Activated naive CD4-positive, alpha-beta T cell treated with anti-CD3 and anti-CD28 coated beads for 36 hours (primary cell): ENCODE measurements around the gene MCRIP1. TPM values are rescaled to one million over a fixed set of nuclear protein-coding genes. Genes with fewer than 3 reads are reported as not detected.

Experiments
- CTCF ChIA-PET: fragments of 350-600 bp; sonication (Branson Sonifier 250); formaldehyde crosslinking; loops from one replicate; lab custom pipeline; 2021; ENCODE audit warnings: antibody characterized with exemption; lab: Charles Lee
- DNase-seq: peaks from one replicate; pipeline ENCODE4 v3.0.0-alpha.2; 2020
- H3K27ac Mint-ChIP-seq: one replicate; pipeline ENCODE4 v1.8.0; 2021; ENCODE audit warnings: mild to moderate bottlenecking, mixed read lengths
- H3K27me3 Mint-ChIP-seq: one replicate; pipeline ENCODE4 v1.8.0; 2021; ENCODE audit warnings: low read depth, mixed read lengths
- H3K36me3 Mint-ChIP-seq: one replicate; pipeline ENCODE4 v1.8.0; 2021; ENCODE audit warnings: low read depth, mixed read lengths
- H3K4me1 Mint-ChIP-seq: one replicate; pipeline ENCODE4 v1.8.0; 2021; ENCODE audit warnings: low read depth, mixed read lengths
- H3K4me3 Mint-ChIP-seq: one replicate; pipeline ENCODE4 v1.8.0; 2021; ENCODE audit warnings: mild to moderate bottlenecking, moderate library complexity, mixed read lengths
- H3K9me3 Mint-ChIP-seq: one replicate; pipeline ENCODE4 v1.8.0; 2021; ENCODE audit warnings: mixed read lengths
- intact Hi-C: fragments of 100-400 bp; cut with micrococcal nuclease; formaldehyde crosslinking; loops from one replicate; pipeline ENCODE4 v1.15.1; 2023
- total RNA-seq, 2 experiments: library from RNA; stranded (reverse); gene quantifications; one replicate each; pipeline ENCODE4 v1.2.3, GENCODE V29; 2021

MCRIP1 gene
- total RNA-seq, 2 experiments from 2014 or later: 53.7 to 55.6 TPM

GRCh38 chr17:81833921-81834830 is 1.1 kb upstream of the MCRIP1 start:
- DNase-seq: no peak
- Mint-ChIP-seq H3K9me3 (no peaks in the 10 kb centered on the region), H3K27ac (peak overlapping the region; percentile 78), H3K27me3 (no peaks in the 10 kb centered on the region), H3K36me3 (peaks cover 4% of the 10 kb centered on the region), H3K4me1 (peaks cover 14% of the 10 kb centered on the region), H3K4me3 (peak overlapping the region; percentile 82)
- intact Hi-C loops: loop anchor here (2.0 kb wide), 2 partner anchors 57 to 151 kb away; partner anchors contain the start of genes ALYREF, ANAPC11 and ARL16
- CTCF ChIA-PET: interaction anchor here (0.7 kb wide), 1 partner anchor 98 kb away, joined by 3 read pairs; no protein-coding TSS in a partner anchor

- CTCF ChIA-PET: interaction anchor here (1.0 kb wide), 1 partner anchor 11 kb away, joined by 3 read pairs; no protein-coding TSS in a partner anchor
- intact Hi-C loops: loop anchor here (1.0 to 2.0 kb wide), 3 partner anchors 28 to 150 kb away; partner anchors contain the start of genes ALYREF, ANAPC11, ARL16 and P4HB
- Mint-ChIP-seq H3K27ac (peak overlapping the region; percentile 88), H3K4me3 (peak overlapping the region; percentile 95), H3K4me1 (peaks cover 16% of the 10 kb centered on the region), H3K36me3 (peaks cover 4% of the 10 kb centered on the region), H3K27me3 (no peaks in the 10 kb centered on the region), H3K9me3 (no peaks in the 10 kb centered on the region)
- DNase-seq: peak; percentile 51
Observed at GRCh38 chr17:81832608-81833159, 407 bp downstream of the MCRIP1 start.

- DNase-seq: peak; percentile 66
- Mint-ChIP-seq H3K9me3 (no peaks in the 10 kb centered on the region), H3K27me3 (no peaks in the 10 kb centered on the region), H3K27ac (peak overlapping the region; percentile 88), H3K36me3 (peaks cover 4% of the 10 kb centered on the region), H3K4me3 (peak overlapping the region; percentile 95), H3K4me1 (peaks cover 16% of the 10 kb centered on the region)
- CTCF ChIA-PET: interaction anchor here (1.0 kb wide), 1 partner anchor 10 kb away, joined by 3 read pairs; no protein-coding TSS in a partner anchor
- intact Hi-C loops: loop anchor here (1.0 to 2.0 kb wide), 3 partner anchors 28 to 149 kb away; partner anchors contain the start of genes ALYREF, ANAPC11, ARL16 and P4HB
Observed at GRCh38 chr17:81831957-81832607, 1.0 kb downstream of the MCRIP1 start.

- no peaks in the 10 kb centered on the region for H3K9me3 Mint-ChIP-seq
- H3K36me3 Mint-ChIP-seq: peaks cover 4% of the 10 kb centered on the region
- CTCF ChIA-PET: no interaction called here
- intact Hi-C loops: no loop called here
- peak overlapping the region; percentile 88 for H3K27ac Mint-ChIP-seq
- peak overlapping the region; percentile 95 for H3K4me3 Mint-ChIP-seq
- no peak for DNase-seq
- H3K27me3 Mint-ChIP-seq: no peaks in the 10 kb centered on the region
- peaks cover 16% of the 10 kb centered on the region for H3K4me1 Mint-ChIP-seq
Observed at GRCh38 chr17:81831563-81831956, 1.5 kb downstream of the MCRIP1 start.

- Mint-ChIP-seq H3K36me3 (peaks cover 4% of the 10 kb centered on the region), H3K4me1 (peaks cover 20% of the 10 kb centered on the region), H3K27ac (no peak overlapping the region), H3K4me3 (no peak overlapping the region), H3K27me3 (no peaks in the 10 kb centered on the region), H3K9me3 (no peaks in the 10 kb centered on the region)
- CTCF ChIA-PET: no interaction called here
- no peak for DNase-seq
- intact Hi-C loops: no loop called here
Observed at GRCh38 chr17:81829858-81830257, 3.2 kb downstream of the MCRIP1 start.

- CTCF ChIA-PET: no interaction called here
- H3K36me3 Mint-ChIP-seq: peaks cover 3% of the 10 kb centered on the region
- no peak for DNase-seq
- peaks cover 20% of the 10 kb centered on the region for H3K4me1 Mint-ChIP-seq
- H3K4me3 Mint-ChIP-seq: no peak overlapping the region
- intact Hi-C loops: no loop called here
- H3K9me3 Mint-ChIP-seq: no peaks in the 10 kb centered on the region
- no peak overlapping the region for H3K27ac Mint-ChIP-seq
- no peaks in the 10 kb centered on the region for H3K27me3 Mint-ChIP-seq
Observed at GRCh38 chr17:81828656-81829055, 4.4 kb downstream of the MCRIP1 start.

- H3K27ac Mint-ChIP-seq: no peak overlapping the region
- no peak for DNase-seq
- no peak overlapping the region for H3K4me3 Mint-ChIP-seq
- no peaks in the 10 kb centered on the region for H3K9me3 Mint-ChIP-seq
- CTCF ChIA-PET: no interaction called here
- peaks cover 5% of the 10 kb centered on the region for H3K4me1 Mint-ChIP-seq
- intact Hi-C loops: no loop called here
- H3K36me3 Mint-ChIP-seq: peaks cover 4% of the 10 kb centered on the region
- no peaks in the 10 kb centered on the region for H3K27me3 Mint-ChIP-seq
Observed at GRCh38 chr17:81825841-81826466, 7.1 kb downstream of the MCRIP1 start.

GRCh38 chr17:81824595-81824994 is 8.5 kb downstream of the MCRIP1 start:
- intact Hi-C loops: no loop called here
- CTCF ChIA-PET: no interaction called here
- DNase-seq: no peak
- Mint-ChIP-seq H3K36me3 (peaks cover 4% of the 10 kb centered on the region), H3K9me3 (no peaks in the 10 kb centered on the region), H3K27ac (no peak overlapping the region), H3K4me1 (peaks cover 5% of the 10 kb centered on the region), H3K4me3 (no peak overlapping the region), H3K27me3 (no peaks in the 10 kb centered on the region)

- intact Hi-C loops: no loop called here
- Mint-ChIP-seq H3K4me3 (no peak overlapping the region), H3K27ac (no peak overlapping the region), H3K36me3 (peaks cover 4% of the 10 kb centered on the region), H3K4me1 (peaks cover 5% of the 10 kb centered on the region), H3K9me3 (no peaks in the 10 kb centered on the region), H3K27me3 (no peaks in the 10 kb centered on the region)
- CTCF ChIA-PET: no interaction called here
- DNase-seq: no peak
Observed at GRCh38 chr17:81823820-81824550, 9.1 kb downstream of the MCRIP1 start.

GRCh38 chr17:81822996-81823819 is 9.9 kb downstream of the MCRIP1 start:
- CTCF ChIA-PET: interaction anchor here (1.5 kb wide), 1 partner anchor 9 kb away, joined by 3 read pairs; no protein-coding TSS in a partner anchor
- Mint-ChIP-seq H3K27ac (no peak overlapping the region), H3K9me3 (no peaks in the 10 kb centered on the region), H3K27me3 (peaks cover 2% of the 10 kb centered on the region), H3K4me1 (peaks cover 3% of the 10 kb centered on the region), H3K4me3 (no peak overlapping the region), H3K36me3 (peaks cover 4% of the 10 kb centered on the region)
- intact Hi-C loops: no loop called here
- DNase-seq: no peak

GRCh38 chr17:81822312-81822637 is 10.8 kb downstream of the MCRIP1 start:
- H3K36me3 Mint-ChIP-seq: peaks cover 4% of the 10 kb centered on the region
- no peak overlapping the region for H3K4me3 Mint-ChIP-seq
- peaks cover 5% of the 10 kb centered on the region for H3K27me3 Mint-ChIP-seq
- no peak overlapping the region for H3K27ac Mint-ChIP-seq
- intact Hi-C loops: no loop called here
- CTCF ChIA-PET: interaction anchor here (1.5 kb wide), 1 partner anchor 10 kb away, joined by 3 read pairs; no protein-coding TSS in a partner anchor
- H3K9me3 Mint-ChIP-seq: no peaks in the 10 kb centered on the region
- DNase-seq: no peak
- peaks cover 3% of the 10 kb centered on the region for H3K4me1 Mint-ChIP-seq
